Stimulated activated CD8-positive, alpha-beta memory T cell treated with anti-CD3 and anti-CD28 coated beads, Interleukin-7, amount 100 ng/mL, for 24 hours (primary cell): ENCODE data around the gene WDR7.
"Not testable (repeated sequence)": the region's sequence is repeated elsewhere in the genome, so short reads cannot be mapped to it uniquely, and the experiment has no call there.

Experiments
- DNase-seq: peaks from one replicate; pipeline ENCODE4 v3.0.0-alpha.2; 2020; ENCODE audit warnings: low read depth

The WDR7 gene

DNA sequence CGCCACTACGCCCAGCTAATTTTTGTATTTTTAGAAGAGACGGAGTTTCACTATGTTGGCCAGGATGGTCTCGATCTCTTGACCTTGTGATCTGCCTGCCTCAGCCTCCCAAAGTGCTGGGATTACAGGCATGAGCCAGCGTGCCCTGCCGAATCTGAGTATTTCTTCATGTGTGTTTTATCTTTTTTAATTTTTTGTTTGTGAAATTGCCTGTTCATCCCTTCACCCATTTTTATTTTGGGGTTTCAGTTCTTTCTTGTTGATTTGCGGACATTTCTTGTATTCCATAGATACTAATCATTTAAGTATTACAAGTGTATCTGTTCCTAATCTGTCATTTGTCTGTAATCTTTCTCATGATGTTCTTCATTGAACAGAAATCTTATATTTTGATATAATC is 3.1 kb downstream of the WDR7 start:
- DNase-seq: not testable (repeated sequence)

DNA sequence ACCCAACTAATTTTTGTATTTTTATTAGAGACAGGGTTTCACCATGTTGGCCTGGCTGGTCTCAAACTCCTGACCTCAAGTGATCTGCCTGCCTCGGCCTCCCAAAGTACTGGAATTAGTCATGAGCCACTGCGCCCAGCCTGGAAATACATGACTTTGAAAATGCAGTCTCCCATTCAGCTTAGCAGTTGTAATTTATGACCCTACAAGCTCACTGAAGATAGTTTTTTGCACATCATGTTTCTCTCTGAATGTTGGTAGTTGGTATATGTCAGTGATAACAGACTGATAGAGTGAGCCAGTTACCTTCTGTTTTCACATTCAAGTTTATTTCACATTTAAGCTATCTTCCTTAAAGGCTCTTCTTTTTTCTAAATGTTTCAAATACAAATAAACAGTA is 7.1 kb downstream of the WDR7 start:
- no peak for DNase-seq

DNA sequence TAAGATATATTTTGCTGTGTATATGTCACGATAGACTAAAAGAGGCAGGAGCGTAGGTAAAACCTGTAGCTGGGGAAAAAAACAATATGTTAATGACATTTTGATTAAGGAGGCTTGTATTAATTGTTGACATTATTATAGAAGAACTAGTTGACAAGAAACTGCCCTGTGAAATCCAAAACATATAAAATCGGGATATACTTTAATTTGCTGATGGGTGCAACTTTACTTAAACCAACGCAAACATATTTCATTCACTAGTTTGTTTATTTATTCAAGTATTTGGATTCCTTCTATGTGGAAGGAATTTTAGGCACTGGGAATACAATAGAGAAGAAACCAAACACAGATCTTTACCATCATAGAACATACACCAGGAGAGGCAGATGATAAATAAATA is 8.0 kb downstream of the WDR7 start:
- DNase-seq: no peak

GRCh38 chr18:56660655-56661054 is 9.5 kb downstream of the WDR7 start:
- no peak for DNase-seq

- no peak for DNase-seq
These were observed 10.4 kb downstream of the WDR7 start for GRCh38 chr18:56661360-56662062.

- DNase-seq: no peak
These were observed 10.9 kb downstream of the WDR7 start for GRCh38 chr18:56662063-56662408.

GRCh38 chr18:56662502-56662901 is 11.3 kb downstream of the WDR7 start:
- DNase-seq: no peak

GRCh38 chr18:56662902-56663301 is 11.7 kb downstream of the WDR7 start:
- DNase-seq: no peak

DNA sequence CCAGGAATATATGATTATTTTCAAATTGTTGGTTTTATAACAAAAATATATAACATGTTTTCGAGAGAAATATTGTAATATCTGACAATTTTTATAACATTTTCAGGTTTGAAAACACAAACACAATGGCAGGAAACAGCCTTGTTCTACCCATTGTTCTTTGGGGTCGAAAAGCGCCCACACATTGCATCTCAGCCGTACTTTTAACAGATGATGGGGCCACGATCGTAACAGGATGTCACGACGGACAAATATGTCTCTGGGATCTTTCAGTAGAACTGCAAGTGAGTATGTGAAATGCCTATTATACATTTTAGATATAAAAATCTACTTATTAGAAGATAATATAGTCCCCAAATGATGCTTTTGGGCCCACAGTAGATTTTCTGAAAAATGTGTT is 21.2 kb downstream of the WDR7 start:
- no peak for DNase-seq

DNA sequence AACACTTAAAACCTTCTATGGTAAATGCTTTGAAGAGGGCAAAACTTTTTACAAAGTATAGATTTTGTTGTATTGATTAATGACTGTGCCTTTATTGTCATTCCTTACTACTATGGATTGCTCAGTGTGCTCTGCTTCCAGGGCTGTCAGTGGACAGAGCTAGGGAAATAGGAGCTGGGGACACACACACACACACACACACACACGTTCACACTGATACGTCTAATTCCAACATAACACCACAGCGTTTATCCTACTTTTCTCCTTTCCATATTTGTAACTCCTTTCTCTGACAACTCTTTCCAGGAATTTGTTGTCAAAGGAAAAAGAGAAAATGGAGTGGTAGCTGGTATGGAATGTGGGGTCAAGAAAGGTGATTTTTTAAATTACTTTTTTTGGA is 21.8 kb downstream of the WDR7 start:
- no peak for DNase-seq

DNA sequence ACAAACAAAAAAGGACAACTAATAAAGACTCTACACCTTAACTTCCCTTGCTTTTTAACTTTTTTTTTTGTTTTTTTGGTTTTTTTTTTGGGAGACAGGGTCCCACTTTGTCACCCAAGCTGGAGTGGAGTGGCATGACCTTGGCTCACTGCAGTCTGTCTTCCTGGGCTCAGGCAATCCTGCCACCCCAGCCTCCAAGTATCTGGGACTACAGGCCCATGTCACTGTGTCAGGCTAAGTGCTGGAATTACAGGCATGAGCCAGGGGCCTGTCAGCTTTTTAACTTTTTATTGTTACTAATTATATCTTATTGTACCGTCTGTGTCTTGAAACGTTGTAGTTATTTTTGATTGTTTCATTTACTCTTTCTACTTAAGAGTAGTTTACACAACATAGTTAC is 25.5 kb downstream of the WDR7 start:
- DNase-seq: no peak

- DNase-seq: no peak
These were observed 27.8 kb downstream of the WDR7 start for GRCh38 chr18:56678836-56679565.

GRCh38 chr18:56684277-56684676 is 33.1 kb downstream of the WDR7 start:
- DNase-seq: no peak

- DNase-seq: no peak
These were observed 40.4 kb downstream of the WDR7 start for GRCh38 chr18:56691530-56691929.

DNA sequence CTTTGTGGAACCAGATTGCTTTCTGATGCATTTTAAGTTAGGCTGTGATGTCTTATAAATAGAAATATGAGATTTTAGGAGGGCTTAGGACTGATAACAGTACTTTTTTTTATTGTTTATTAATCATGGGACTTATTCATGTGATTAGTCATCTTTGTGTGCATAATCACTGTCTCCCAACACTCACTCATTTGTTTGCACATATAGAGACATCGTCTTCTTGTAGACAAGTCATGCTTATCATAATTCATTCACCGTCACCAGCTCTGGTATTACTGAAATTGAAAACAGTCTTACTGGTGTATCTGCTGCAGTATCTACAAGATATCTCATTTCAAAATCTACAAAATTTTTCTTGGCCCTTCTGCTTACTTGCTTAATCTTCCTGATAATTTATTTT is 45.8 kb downstream of the WDR7 start:
- no peak for DNase-seq

DNA sequence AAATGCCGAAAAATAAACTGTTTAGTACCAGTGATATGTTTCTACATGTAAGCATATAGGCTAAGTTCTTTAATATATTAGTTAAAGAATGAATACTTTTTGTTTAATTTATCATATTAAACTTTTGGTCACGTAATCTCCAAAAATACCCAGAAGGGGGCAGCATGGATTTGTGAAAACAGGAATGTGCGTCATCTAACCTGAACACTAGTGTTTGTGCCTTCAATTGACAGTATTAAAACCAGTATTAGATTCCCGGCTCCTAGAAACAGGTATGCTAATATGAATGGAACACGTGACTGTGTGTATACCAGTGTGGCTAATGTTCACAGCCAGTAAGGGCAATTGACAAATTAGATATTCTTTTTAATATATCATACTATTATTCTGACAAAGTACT is 51.8 kb downstream of the WDR7 start:
- DNase-seq: no peak

DNA sequence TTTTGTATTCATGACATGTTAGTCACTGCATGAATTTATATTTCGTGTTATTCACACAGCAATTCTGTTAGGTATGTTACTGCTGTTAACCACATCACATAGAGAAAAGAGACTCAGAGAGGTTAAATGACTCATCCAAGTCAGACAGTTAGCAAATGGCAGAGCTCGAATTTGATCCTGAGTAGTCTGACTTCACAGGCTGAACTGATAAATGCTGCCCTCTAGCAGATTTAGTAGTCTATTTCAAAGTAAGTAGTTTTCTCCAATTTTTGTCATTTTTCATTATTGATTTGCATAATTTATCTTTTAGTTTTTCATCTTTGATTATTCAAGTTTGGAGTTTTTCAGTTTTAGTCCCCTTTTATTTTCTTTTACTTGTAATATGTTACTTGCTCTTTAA is 58.3 kb downstream of the WDR7 start:
- no peak for DNase-seq

DNA sequence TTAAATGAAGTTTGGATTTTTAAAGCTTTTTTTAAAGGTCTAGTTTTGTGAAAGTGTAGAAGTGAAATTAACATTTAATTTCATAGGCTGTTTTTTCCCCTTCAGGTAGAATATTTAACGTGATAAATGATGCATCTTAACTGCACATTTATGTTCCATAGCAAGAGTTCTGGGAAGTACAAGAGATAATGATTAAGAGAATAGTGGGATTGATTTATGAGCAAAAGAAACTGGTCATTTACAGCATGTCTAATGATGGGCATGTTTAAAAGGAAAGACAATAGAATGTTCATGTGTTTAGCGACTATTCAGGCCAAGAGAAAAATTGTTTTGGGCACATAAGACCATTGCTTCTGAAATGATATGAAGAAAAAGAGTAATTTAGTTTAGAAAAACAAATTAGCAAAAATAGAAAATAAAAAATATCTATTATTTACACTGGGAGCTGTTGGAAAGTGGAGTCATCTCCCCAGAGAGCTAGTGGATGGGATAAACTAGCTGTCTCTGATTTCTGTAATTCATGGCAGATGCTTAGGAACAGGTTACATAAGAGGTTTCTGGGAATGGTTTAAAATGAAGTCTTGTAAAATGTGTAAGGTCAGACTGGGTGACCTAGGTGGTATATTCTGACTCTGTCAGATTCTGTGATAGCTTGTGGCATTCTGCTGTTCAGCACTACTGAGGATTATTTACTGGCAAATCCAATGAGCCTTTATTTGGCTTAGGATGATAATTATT is 60.7 kb downstream of the WDR7 start:
- DNase-seq: no peak

- DNase-seq: no peak
These were observed 61.6 kb downstream of the WDR7 start for GRCh38 chr18:56712761-56713160.

GRCh38 chr18:56715121-56715520 is 64.0 kb downstream of the WDR7 start:
- DNase-seq: no peak

DNA sequence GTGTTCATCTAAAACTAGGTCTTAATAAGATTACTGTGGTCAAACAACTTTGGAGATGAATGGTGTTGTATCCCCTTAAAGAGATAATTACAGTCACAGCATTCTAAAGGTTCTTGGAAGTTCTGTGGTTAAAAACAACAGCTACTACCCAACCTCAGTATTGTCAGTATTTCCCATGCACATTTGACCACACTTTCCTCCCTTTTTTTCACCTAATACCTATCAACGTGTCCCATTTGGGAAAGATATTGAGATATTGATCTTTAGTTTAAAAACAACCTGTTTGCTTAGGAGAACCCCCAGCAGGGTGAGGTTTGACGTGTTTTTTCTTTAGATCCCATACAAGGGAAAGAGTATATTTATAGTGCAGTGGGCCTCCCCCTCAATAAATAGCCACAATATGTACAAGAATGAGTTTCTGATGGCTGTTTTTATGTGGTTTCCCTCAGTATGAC is 65.6 kb downstream of the WDR7 start:
- DNase-seq: no peak

GRCh38 chr18:56721031-56721430 is 69.9 kb downstream of the WDR7 start:
- DNase-seq: no peak

DNA sequence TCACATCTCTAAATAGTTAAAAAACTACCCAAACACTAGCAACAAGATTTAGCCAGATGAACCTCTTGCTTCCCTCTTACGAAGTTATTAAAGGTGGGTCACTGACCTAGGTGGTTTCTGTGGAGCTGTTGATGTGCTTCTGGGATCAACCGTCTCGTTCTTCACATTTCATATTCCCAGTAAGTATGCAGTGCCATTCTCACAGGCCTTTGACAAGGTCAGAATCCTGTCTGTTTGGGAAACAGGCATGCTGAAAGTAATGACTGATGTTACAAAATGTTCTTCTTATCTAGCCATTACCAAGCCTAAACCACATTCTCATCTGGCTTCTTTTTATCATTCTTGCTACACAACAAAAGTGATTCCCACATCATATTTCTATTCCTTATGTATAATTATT is 70.3 kb downstream of the WDR7 start:
- no peak for DNase-seq
